Nephron (organoid): ENCODE data around the gene R3HDM2.

Source experiments
- H3K27ac Mint-ChIP-seq, 3 experiments: 2 replicates each; pipeline ENCODE4 v1.8.0; 2020; ENCODE audit warnings: mixed read lengths in 3 of 3, mild to moderate bottlenecking in 2 of 3, moderate library complexity in 1 of 3
- H3K27me3 Mint-ChIP-seq: 2 replicates; pipeline ENCODE4 v1.8.0; 2021; ENCODE audit warnings: low read depth, mild to moderate bottlenecking, moderate library complexity, mixed read lengths
- H3K36me3 Mint-ChIP-seq: 2 replicates; pipeline ENCODE4 v1.8.0; 2020; ENCODE audit warnings: low read depth, mixed read lengths
- H3K4me1 Mint-ChIP-seq: 2 replicates; pipeline ENCODE4 v1.8.0; 2020; ENCODE audit warnings: mixed read lengths
- H3K4me3 Mint-ChIP-seq, 3 experiments: 2 replicates each; pipeline ENCODE4 v1.8.0; 2020; ENCODE audit warnings: mild to moderate bottlenecking in 3 of 3, mixed read lengths in 3 of 3, moderate library complexity in 2 of 3
- H3K9me3 Mint-ChIP-seq: 2 replicates; pipeline ENCODE4 v1.8.0; 2020; ENCODE audit warnings: mixed read lengths
- CTCF ChIP-seq, 3 experiments: fragments of 200-600 bp; sonication (generic); IDR thresholded peaks; one replicate each; pipeline ENCODE4 v1.5.0; 2021; ENCODE audit warnings: antibody characterized with exemption in 3 of 3; ENCODE audit not compliant: unreplicated experiment in 3 of 3

The R3HDM2 gene

GRCh38 chr12:57460841-57461275, 30.0 kb upstream of the R3HDM2 start:
- Mint-ChIP-seq H3K27me3 (peaks cover 32% of the 10 kb centered on the region), H3K27ac (peak overlapping the region; percentile 88 to 99 (median 91)), H3K4me3 (peak overlapping the region; percentile 84 to 93 (median 92)), H3K36me3 (peaks cover 9% of the 10 kb centered on the region), H3K4me1 (peaks cover 27% of the 10 kb centered on the region), H3K9me3 (no peaks in the 10 kb centered on the region)
- no peak for TF ChIP-seq CTCF (IDR thresholded peaks at IDR 0.05; ENCODE audit: unreplicated experiment in 3 of 3)

GRCh38 chr12:57460468-57460784, 29.6 kb upstream of the R3HDM2 start:
- Mint-ChIP-seq H3K4me1 (peaks cover 31% of the 10 kb centered on the region), H3K27ac (peak overlapping the region; percentile 84 to 93 (median 88)), H3K9me3 (no peaks in the 10 kb centered on the region), H3K27me3 (peaks cover 27% of the 10 kb centered on the region), H3K36me3 (peaks cover 6% of the 10 kb centered on the region), H3K4me3 (peak overlapping the region; percentile 84 to 93 (median 92))
- no peak for TF ChIP-seq CTCF (IDR thresholded peaks at IDR 0.05; ENCODE audit: unreplicated experiment in 3 of 3)

GRCh38 chr12:57459750-57460467, 29.1 kb upstream of the R3HDM2 start, which contains the start of gene GLI1:
Gene GLI1, plus strand, starts transcription at chr12:57459785. Its CDS starts 3,907 bp downstream, at chr12:57463692.
- H3K27ac Mint-ChIP-seq, result peak within 1 kb of the TSS; percentile 84 to 97 (median 88)
- H3K27me3 Mint-ChIP-seq, result peaks cover 27% of the 10 kb centered on the region
- peaks cover 5% of the 10 kb centered on the region for H3K36me3 Mint-ChIP-seq
- peak within 1 kb of the TSS; percentile 94 to 95 (median 95) for H3K4me3 Mint-ChIP-seq
- no peaks in the 10 kb centered on the region for H3K9me3 Mint-ChIP-seq
- no peak for TF ChIP-seq CTCF (IDR thresholded peaks at IDR 0.05; ENCODE audit: unreplicated experiment in 3 of 3)
- H3K4me1 Mint-ChIP-seq, result peaks cover 35% of the 10 kb centered on the region

GRCh38 chr12:57459055-57459749, 28.4 kb upstream of the R3HDM2 start:
- Mint-ChIP-seq H3K27me3 (peaks cover 26% of the 10 kb centered on the region), H3K9me3 (no peaks in the 10 kb centered on the region), H3K4me1 (peaks cover 36% of the 10 kb centered on the region), H3K27ac (peak overlapping the region; percentile 84 to 97 (median 88)), H3K36me3 (no peaks in the 10 kb centered on the region), H3K4me3 (peak overlapping the region; percentile 94 to 95 (median 95))
- peak; percentile 92 to 93 (median 92) for TF ChIP-seq CTCF (IDR thresholded peaks at IDR 0.05; ENCODE audit: unreplicated experiment in 3 of 3)

GRCh38 chr12:57458665-57459054, 27.8 kb upstream of the R3HDM2 start:
- Mint-ChIP-seq H3K4me3 (peak overlapping the region; percentile 94 to 95 (median 95)), H3K27me3 (peaks cover 20% of the 10 kb centered on the region), H3K9me3 (no peaks in the 10 kb centered on the region), H3K27ac (peak overlapping the region; percentile 84 to 97 (median 88)), H3K36me3 (no peaks in the 10 kb centered on the region), H3K4me1 (peaks cover 36% of the 10 kb centered on the region)
- TF ChIP-seq CTCF (IDR thresholded peaks at IDR 0.05; ENCODE audit: unreplicated experiment in 3 of 3), result no peak
